ENCODE results near the gene PLAA. TPM values are rescaled to one million over a fixed set of nuclear protein-coding genes. Genes with fewer than 3 reads are reported as not detected.

The PLAA gene
- polyA plus RNA-seq (ENCODE audit: insufficient read length in 12 of 12): 10 to 100 TPM in 11 of 12 donors, not detected in 1; 29.8 to 42.8 (median 38.3) TPM
- long read RNA-seq, donor 1, full-length matches to known transcripts: 4 of 120 reads
- long read RNA-seq, donor 1, partial matches to known transcripts: 89 of 120 reads
- long read RNA-seq, donor 1, other reads (novel, unspliced or antisense): 27 of 120 reads
- long read RNA-seq, donor 2, full-length matches to known transcripts: 10 of 10 reads
- long read RNA-seq, donor 2, partial matches to known transcripts: 0 of 10 reads
- long read RNA-seq, donor 2, other reads (novel, unspliced or antisense): 0 of 10 reads
- long read RNA-seq, donor 3, full-length matches to known transcripts: 1 of 1 reads
- long read RNA-seq, donor 3, partial matches to known transcripts: 0 of 1 reads
- long read RNA-seq, donor 3, other reads (novel, unspliced or antisense): 0 of 1 reads
- long read RNA-seq, donor 4, full-length matches to known transcripts: 2 of 2 reads
- long read RNA-seq, donor 4, partial matches to known transcripts: 0 of 2 reads
- long read RNA-seq, donor 4, other reads (novel, unspliced or antisense): 0 of 2 reads
- long read RNA-seq, donor 5: 0 reads
- long read RNA-seq, donor 6, full-length matches to known transcripts: 5 of 5 reads
- long read RNA-seq, donor 6, partial matches to known transcripts: 0 of 5 reads
- long read RNA-seq, donor 6, other reads (novel, unspliced or antisense): 0 of 5 reads
- long read RNA-seq, donor 7: 0 reads
- long read RNA-seq, donor 8, full-length matches to known transcripts: 11 of 11 reads
- long read RNA-seq, donor 8, partial matches to known transcripts: 0 of 11 reads
- long read RNA-seq, donor 8, other reads (novel, unspliced or antisense): 0 of 11 reads
- long read RNA-seq, donor 9, full-length matches to known transcripts: 3 of 8 reads
- long read RNA-seq, donor 9, partial matches to known transcripts: 5 of 8 reads
- long read RNA-seq, donor 9, other reads (novel, unspliced or antisense): 0 of 8 reads
- long read RNA-seq, donor 10, full-length matches to known transcripts: 7 of 7 reads
- long read RNA-seq, donor 10, partial matches to known transcripts: 0 of 7 reads
- long read RNA-seq, donor 10, other reads (novel, unspliced or antisense): 0 of 7 reads
- long read RNA-seq, donor 11, full-length matches to known transcripts: 5 of 12 reads
- long read RNA-seq, donor 11, partial matches to known transcripts: 7 of 12 reads
- long read RNA-seq, donor 11, other reads (novel, unspliced or antisense): 0 of 12 reads

DNA sequence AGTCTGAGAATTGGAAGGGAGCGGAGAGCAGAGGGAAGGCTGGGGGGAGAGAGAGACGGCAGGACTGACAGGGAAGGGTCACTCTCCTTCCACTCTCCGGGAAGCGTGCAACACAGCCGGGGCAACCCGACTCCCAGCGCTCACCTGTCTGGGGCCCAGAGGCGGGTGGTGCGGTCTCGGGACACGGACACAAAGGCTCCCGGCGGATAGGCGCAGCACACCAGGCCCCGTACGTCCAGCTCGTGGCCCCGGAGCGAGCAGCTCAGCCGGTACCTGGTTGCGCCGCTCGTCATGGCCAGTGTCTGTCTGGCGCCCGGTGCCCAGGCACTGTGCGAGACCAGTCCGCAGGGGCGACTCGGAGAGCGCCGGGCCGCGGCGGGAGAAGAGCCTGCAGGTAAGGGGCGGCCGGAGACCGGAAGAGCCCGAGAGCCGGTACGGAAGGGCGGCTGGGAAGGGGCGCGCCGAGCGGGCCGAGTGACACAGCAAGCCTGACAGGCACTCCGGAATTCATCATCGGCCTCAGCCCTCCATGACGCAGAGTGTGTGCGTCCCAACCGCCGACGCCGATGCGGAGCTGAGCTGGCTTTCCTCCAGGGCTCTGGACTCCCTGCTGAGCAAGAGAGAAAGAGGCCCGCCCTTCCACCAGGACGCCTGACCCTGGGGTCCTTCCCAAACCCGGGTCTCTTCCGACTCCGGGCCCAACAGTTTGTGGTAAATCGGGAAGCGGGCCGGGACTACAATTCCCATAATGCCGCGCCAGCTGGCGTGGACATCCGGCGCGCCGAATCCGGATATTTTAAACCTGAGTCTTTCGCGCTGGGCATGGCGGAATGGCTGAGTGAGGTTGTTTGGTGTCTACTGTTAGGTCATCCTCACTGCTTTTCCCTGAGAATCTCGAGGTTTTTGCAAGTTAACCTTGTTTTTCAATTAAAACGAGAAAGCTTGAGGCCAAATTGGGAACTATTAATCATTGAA is at the start of gene PLAA:
TSS of gene PLAA (minus strand) at position 490 of the 975 bp plus-strand sequence. CDS start at position 293, 197 bp downstream.
- DNase-seq: peak; percentile 93

- no peak for DNase-seq
Measured at GRCh38 chr9:26995810-26996209, 48.8 kb upstream of the PLAA start.

DNA sequence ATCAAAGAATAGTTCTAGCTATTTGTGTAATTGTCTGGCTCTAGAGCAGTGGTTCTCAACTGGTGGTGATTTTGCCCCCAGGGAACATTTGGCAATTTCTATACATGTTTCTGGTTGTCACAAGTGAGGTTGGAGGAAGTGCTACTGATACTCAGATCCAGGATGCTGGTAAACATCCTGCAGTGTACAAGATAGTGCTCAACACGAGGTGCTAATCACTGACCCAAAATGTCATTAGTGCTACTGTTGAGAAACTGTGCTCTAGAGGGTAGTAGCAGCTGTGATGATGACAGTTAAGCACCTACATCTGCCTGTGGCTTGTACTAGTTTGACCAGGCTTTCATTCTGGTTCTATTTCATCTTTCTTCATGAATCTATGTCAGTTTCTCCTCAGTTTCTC is 36.3 kb upstream of the PLAA start:
- DNase-seq: no peak

DNA sequence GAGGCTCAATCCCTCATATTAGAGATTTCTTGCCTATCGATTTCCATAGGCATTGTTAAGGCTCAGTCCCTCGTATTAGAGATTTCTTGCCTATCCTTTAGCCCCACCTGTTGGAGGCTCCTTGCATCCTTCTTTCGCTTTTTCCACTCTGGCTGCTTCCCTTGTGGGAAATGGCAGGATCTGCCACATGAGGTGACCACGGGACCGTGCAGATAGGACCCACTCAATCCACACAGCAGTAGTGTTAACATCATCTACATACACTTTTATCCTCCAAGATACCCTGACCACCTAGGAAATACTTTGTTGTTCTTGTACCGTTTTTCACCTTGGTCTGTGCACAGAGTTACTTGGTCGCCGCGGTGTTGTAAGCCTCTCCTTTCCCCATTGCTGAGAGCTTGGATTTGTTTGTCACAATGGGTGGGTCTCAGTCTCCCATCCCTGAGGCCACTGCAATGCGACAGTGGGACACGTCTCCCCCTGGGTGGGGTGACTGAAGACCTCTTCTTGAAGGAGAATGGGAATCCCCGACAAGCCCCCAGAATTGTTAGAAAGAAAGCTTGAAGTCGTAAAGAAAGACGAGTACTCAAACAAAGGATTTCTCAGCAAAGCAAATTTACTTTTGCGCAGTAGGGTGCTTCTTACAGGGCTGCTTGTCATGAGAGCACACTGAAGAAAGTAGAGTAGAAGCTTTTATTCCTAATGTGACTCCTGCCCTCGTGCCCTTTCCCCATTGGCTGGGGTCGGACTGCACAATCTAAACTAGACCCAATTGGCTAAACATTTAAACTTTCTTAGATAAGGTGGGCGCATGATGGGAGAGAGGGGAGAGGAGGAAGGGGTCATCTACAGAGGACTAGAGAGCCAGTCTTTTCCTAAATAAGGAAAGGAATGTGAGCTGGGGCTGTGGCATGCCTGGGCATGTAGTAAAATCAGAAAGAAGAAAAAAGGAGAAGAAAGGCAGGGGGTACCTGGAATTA is 29.0 kb upstream of the PLAA start:
- DNase-seq: peak; percentile 31

DNA sequence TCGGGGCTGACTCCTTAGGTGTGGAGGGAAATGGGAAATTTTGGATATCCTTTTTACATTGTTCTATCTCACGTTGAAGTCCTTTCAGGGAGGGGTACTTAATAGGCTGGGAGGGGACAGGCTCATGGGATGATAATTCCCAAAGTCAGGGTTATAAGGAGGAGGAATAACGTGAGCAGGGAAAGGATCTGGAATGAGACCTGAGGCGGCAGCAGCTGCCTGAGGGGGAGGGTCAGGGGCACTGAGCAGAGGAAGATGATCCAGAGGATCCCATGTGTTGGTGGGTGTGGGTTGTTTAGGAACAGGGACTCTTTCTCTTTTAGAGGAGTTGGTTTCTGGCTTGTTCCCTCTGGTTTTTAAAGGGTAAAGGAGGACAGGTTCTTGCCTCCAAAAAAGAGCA is 27.9 kb upstream of the PLAA start:
- DNase-seq: no peak

- no peak for DNase-seq
Measured at GRCh38 chr9:26973989-26974388, 26.9 kb upstream of the PLAA start.

DNA sequence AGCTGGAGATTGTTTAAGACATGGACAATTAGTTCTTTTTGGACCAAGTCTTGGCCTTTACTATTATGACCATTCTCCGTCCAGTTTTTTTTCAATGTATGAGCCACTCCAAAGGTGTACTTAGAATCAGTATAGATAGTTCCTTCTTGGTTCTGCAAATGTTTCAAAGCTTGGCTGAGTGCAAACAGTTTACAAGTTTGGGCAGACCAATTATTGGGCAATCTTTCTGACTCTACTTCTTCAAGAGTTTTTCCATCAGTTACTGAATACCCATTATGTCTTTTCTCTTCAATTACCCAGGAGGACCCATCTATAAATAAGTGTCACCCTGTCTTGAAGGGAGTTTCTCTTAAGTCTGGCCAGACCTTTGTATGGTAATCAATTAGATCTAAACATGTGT is 24.7 kb upstream of the PLAA start:
- no peak for DNase-seq

GRCh38 chr9:26956860-26957233 is 9.8 kb upstream of the PLAA start:
- DNase-seq: no peak

GRCh38 chr9:26955921-26956859 is 9.1 kb upstream of the PLAA start, which contains the start of gene IFT74:
Gene IFT74 (plus strand): TSS chr9:26956412. CDS start chr9:26961968, 5,556 bp downstream.
- DNase-seq: peak; percentile 98

- peak; percentile 19 for DNase-seq
Measured at GRCh38 chr9:26955222-26955903, 8.3 kb upstream of the PLAA start.

DNA sequence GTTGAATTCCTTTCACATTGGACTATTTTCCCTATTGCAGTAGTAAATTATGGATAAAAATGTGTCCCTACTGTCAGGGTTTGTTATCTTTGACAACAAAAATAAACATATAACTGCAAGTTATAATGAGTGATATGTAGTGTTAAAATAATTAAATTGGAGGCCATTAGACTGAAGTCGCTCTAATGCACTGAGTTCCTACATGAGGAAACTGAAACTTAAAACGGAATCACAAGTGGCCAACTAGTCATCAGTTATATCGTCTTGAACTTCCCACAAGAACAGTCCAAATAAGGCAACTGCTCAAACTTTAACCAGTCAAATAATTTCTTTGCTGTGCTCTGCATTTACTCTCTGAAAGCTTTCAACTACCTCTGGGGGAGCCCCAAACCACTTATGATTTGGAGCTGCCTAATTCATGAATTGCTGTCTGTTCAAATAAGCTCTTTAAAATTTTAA is 7.0 kb upstream of the PLAA start:
- DNase-seq: no peak

GRCh38 chr9:26951794-26952193 is 4.8 kb upstream of the PLAA start:
- DNase-seq: no peak

DNA sequence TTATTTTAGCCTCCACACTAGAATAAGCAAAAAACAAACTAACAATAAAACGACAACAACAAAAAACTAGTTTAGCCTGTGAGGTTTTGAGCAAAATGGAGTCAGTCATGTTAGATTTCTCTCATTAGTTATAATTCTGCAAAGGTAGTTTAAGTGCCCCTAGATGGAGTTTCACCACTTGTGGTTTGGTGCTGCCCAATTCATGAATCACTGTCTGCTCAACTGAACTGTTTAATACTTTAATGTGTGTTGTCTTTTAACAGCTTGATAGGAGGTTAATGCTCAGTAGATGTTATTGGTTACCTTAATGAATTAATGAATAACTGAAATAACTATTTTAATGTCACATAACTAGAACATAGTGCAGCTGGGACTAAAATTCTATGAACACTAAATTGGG is 3.5 kb upstream of the PLAA start:
- DNase-seq: no peak

DNA sequence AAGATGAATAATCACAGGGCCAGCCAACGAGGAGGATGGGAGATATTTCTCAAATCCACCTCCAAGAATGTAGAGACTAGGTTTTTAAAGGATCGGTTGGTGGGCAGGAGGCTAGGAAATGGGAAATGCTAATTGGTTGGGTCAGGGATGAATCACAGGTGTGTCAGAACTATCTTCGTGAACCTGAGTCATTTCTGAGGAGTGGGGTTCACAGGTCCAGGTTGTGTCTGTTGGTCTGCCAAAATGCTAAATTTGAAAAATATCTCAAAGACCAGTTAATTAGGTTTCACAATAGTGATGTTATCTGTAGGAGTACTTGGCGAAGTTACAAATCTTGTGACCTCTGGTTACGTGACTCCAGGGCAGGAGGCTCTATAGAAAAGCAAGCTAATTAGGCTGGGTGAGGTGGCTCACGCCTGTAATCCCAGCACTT is 2.6 kb upstream of the PLAA start:
- DNase-seq: no peak

DNA sequence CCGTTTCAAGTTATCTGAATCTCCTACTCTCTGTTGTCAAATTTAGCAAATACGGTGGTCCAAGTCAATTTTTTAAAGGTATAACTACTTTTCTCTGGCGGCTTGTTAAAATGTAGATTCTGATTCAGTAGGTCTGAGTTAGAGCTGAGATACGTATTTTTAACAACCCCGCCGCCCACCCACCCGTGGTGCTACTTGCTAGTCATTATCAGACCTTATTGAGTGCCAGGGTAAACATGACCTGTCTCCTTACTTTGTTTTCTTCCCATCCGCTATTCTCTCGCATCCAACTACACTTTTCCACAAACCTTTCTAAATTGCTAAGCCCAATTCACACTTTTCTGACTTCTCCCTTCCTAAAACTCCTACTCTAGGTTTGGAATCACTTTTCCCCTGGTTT is 694 bp upstream of the PLAA start:
- no peak for DNase-seq

DNA sequence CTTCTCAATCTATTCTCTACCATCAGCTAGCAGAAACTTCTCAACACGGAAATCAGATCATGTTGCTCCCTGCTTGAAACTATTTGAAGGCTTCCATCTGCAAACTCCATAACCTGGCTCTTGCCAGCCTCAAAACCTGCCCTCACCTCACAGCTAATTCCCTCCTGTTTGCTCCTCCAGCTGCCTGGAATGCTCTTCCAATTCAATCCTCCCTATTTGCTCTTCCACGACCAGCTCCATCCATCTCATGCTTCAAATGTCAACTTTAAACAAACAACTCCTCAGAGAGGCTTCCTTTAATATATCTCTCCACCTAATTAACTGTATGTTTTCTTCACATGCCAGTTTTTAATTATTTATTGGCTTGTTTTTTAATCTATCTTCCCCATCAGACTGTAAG is 1.5 kb downstream of the PLAA start:
- DNase-seq: no peak

DNA sequence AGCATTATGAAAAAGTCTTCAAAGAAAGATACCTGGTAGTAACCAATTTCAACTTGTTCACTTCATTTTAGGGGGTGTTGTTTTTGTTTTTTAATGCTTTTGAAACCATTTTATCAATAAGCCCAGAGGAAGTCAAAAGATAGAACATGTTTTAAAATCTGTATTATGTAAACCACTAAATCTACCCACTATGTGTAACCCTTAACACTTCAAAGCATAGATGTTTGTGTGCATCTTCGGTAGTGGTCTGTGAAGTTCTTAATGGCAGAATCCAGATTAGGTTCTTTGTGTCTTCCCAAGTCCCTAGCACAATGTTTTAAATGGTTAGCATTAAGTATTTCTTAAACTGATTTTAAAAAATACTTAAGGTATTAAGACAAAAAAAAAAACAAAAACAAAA is 6.3 kb downstream of the PLAA start:
- no peak for DNase-seq

Measured in muscle of arm (tissue), 14 donors.